CD8-positive, alpha-beta memory T cell (primary cell): ENCODE data around the gene SUPT6H. TPM values are rescaled to one million over a fixed set of nuclear protein-coding genes. Genes with fewer than 3 reads are reported as not detected.
A peak's percentile ranks its signal among the peaks of the same experiment; 100 is the strongest.
"Not testable (repeated sequence)": the region's sequence is repeated elsewhere in the genome, so short reads cannot be mapped to it uniquely, and the experiment has no call there.

Experiments
- CTCF ChIA-PET: fragments of 350-600 bp; sonication (Branson Sonifier 250); formaldehyde crosslinking; loops from one replicate; lab custom pipeline; 2021; ENCODE audit warnings: antibody characterized with exemption; lab: Charles Lee
- POLR2A ChIA-PET: fragments of 350-600 bp; sonication (Branson Sonifier 250); formaldehyde crosslinking; loops from one replicate; lab custom pipeline; 2021; ENCODE audit warnings: antibody characterized with exemption; lab: Charles Lee
- DNase-seq, 5 donors: peaks; one replicate each; pipeline versions ENCODE4 v3.0.0 to v3.0.0-alpha.2; 2020 to 2022; ENCODE audit warnings: mixed read lengths in 1 of 5
- H3K27ac ChIP-seq: one replicate; pipeline ENCODE4 v1.7.0; 2013; ENCODE audit warnings: low read depth, mild to moderate bottlenecking, low read length, moderate library complexity
- H3K27me3 ChIP-seq: 2 replicates; pipeline ENCODE4 v1.7.0; 2013; ENCODE audit warnings: low read length, mild to moderate bottlenecking; ENCODE audit not compliant: insufficient read depth, poor library complexity, severe bottlenecking
- H3K36me3 ChIP-seq: 2 replicates; pipeline ENCODE4 v1.7.0; 2013; ENCODE audit warnings: mild to moderate bottlenecking, low read length, moderate library complexity; ENCODE audit not compliant: insufficient read depth
- H3K4me1 ChIP-seq: 2 replicates; pipeline ENCODE4 v1.7.0; 2013; ENCODE audit warnings: mild to moderate bottlenecking, low read length, moderate library complexity; ENCODE audit not compliant: insufficient read depth
- H3K4me3 ChIP-seq: 2 replicates; pipeline ENCODE4 v1.7.0; 2013; ENCODE audit warnings: mild to moderate bottlenecking, low read length
- H3K9me3 ChIP-seq: 2 replicates; pipeline ENCODE4 v1.7.0; 2013; ENCODE audit warnings: mild to moderate bottlenecking, low read length
- H3K27ac Mint-ChIP-seq, 8 donors: one replicate each; pipeline ENCODE4 v1.8.0; 2020 to 2021; ENCODE audit warnings: mixed read lengths in 8 of 8, mild to moderate bottlenecking in 6 of 8, inconsistent platforms in 3 of 8, moderate library complexity in 3 of 8
- H3K27me3 Mint-ChIP-seq, 2 donors: one replicate each; pipeline ENCODE4 v1.8.0; 2020 to 2021; ENCODE audit warnings: mixed read lengths in 2 of 2, mild to moderate bottlenecking in 1 of 2, moderate library complexity in 1 of 2
- H3K36me3 Mint-ChIP-seq, 3 donors: one replicate each; pipeline ENCODE4 v1.8.0; 2020 to 2021; ENCODE audit warnings: mixed read lengths in 3 of 3, inconsistent platforms in 1 of 3, mild to moderate bottlenecking in 1 of 3
- H3K4me1 Mint-ChIP-seq, 3 donors: one replicate each; pipeline ENCODE4 v1.8.0; 2020 to 2021; ENCODE audit warnings: mixed read lengths in 3 of 3, inconsistent platforms in 1 of 3, mild to moderate bottlenecking in 1 of 3
- H3K4me3 Mint-ChIP-seq, 7 donors: one replicate each; pipeline ENCODE4 v1.8.0; 2020 to 2021; ENCODE audit warnings: mixed read lengths in 7 of 7, mild to moderate bottlenecking in 6 of 7, moderate library complexity in 4 of 7, inconsistent platforms in 2 of 7
- H3K9me3 Mint-ChIP-seq, 5 donors: one replicate each; pipeline ENCODE4 v1.8.0; 2020 to 2022; ENCODE audit warnings: mixed read lengths in 5 of 5, mild to moderate bottlenecking in 3 of 5, moderate library complexity in 2 of 5, inconsistent platforms in 1 of 5
- polyA plus RNA-seq: library from polyadenylated mRNA; unstranded; fragments of 300-500 nt; fragmentation: Illumina TruSeq; gene quantifications from one replicate; pipeline ENCODE4 v1.2.3, GENCODE V29; 2021
- total RNA-seq, 2 experiments: library from RNA; stranded (reverse); gene quantifications; one replicate each; pipeline ENCODE4 v1.2.3, GENCODE V29; 2021

The SUPT6H gene
- total and polyA plus RNA-seq, 3 experiments from 2014 or later, result 20.1 to 88.4 (median 80.0) TPM

- H3K27me3 Mint-ChIP-seq, result no peaks in the 10 kb centered on the region
- H3K4me1 Mint-ChIP-seq, result peaks cover 14 to 33% (median 23%) of the 10 kb centered on the region in 3 donors
- Histone ChIP-seq H3K27ac (no peak overlapping the region), H3K4me1 (peaks cover 2% of the 10 kb centered on the region), H3K4me3 (no peak overlapping the region), H3K9me3 (no peaks in the 10 kb centered on the region), H3K36me3 (no peaks in the 10 kb centered on the region), H3K27me3 (no peaks in the 10 kb centered on the region)
- no peak for DNase-seq
- H3K27ac Mint-ChIP-seq, result peak overlapping the region in 6 of 8 donors; percentile 34 to 81 (median 49)
- ChIA-PET POLR2A (interaction anchor here (0.6 kb wide), 1 partner anchor 46 kb away, joined by 8 read pairs; no protein-coding TSS in a partner anchor), CTCF (interaction anchor here (1.5 kb wide), 1 partner anchor 13 kb away, joined by 3 read pairs; no protein-coding TSS in a partner anchor)
- H3K4me3 Mint-ChIP-seq, result peak overlapping the region in 1 of 7 donors; percentile 50
- no peaks in the 10 kb centered on the region for H3K9me3 Mint-ChIP-seq
- peaks cover 0 to 65% (median 6%) of the 10 kb centered on the region in 3 donors for H3K36me3 Mint-ChIP-seq
Measured at GRCh38 chr17:28655160-28655559, 6.8 kb upstream of the SUPT6H start.

- Histone ChIP-seq H3K36me3 (no peaks in the 10 kb centered on the region), H3K4me1 (peaks cover 17% of the 10 kb centered on the region), H3K27ac (no peak overlapping the region), H3K27me3 (no peaks in the 10 kb centered on the region), H3K4me3 (no peak overlapping the region), H3K9me3 (no peaks in the 10 kb centered on the region)
- H3K27me3 Mint-ChIP-seq, result no peaks in the 10 kb centered on the region
- peaks cover 0 to 67% (median 6%) of the 10 kb centered on the region in 3 donors for H3K36me3 Mint-ChIP-seq
- peak overlapping the region in 2 of 8 donors; percentile 3 to 41 for H3K27ac Mint-ChIP-seq
- H3K9me3 Mint-ChIP-seq, result no peaks in the 10 kb centered on the region
- no peak for DNase-seq
- peaks cover 27 to 58% (median 42%) of the 10 kb centered on the region in 3 donors for H3K4me1 Mint-ChIP-seq
- CTCF ChIA-PET, result interaction anchor here (2.5 kb wide), 1 partner anchor 11 kb away, joined by 13 read pairs; no protein-coding TSS in a partner anchor
- POLR2A ChIA-PET, result no interaction called here
- peak overlapping the region in 1 of 7 donors; percentile 40 for H3K4me3 Mint-ChIP-seq
Measured at GRCh38 chr17:28657756-28658155, 4.2 kb upstream of the SUPT6H start.

GRCh38 chr17:28658342-28658741 lies 3.7 kb upstream of the SUPT6H start:
- DNase-seq, H3K36me3 ChIP-seq, H3K4me3 ChIP-seq, POLR2A ChIA-PET, H3K27me3 Mint-ChIP-seq, H3K9me3 Mint-ChIP-seq, H3K9me3 ChIP-seq, H3K4me3 Mint-ChIP-seq, H3K27ac ChIP-seq, H3K27me3 ChIP-seq: not testable (repeated sequence)
- CTCF ChIA-PET, result interaction anchor here (2.5 kb wide), 1 partner anchor 11 kb away, joined by 13 read pairs; no protein-coding TSS in a partner anchor
- peaks cover 23% of the 10 kb centered on the region for H3K4me1 ChIP-seq
- peaks cover 31 to 59% (median 42%) of the 10 kb centered on the region in 3 donors for H3K4me1 Mint-ChIP-seq
- H3K27ac Mint-ChIP-seq, result peak overlapping the region in 1 of 8 donors; percentile 41
- peaks cover 0 to 67% (median 3%) of the 10 kb centered on the region in 3 donors for H3K36me3 Mint-ChIP-seq

GRCh38 chr17:28658766-28659496 lies 3.1 kb upstream of the SUPT6H start:
- Mint-ChIP-seq H3K4me1 (peaks cover 35 to 62% (median 48%) of the 10 kb centered on the region in 3 donors), H3K4me3 (peak overlapping the region in 1 of 7 donors; percentile 51), H3K27ac (peak overlapping the region in 1 of 8 donors; percentile 39), H3K36me3 (peaks cover 0 to 64% (median 4%) of the 10 kb centered on the region in 3 donors)
- H3K36me3 ChIP-seq, H3K27me3 ChIP-seq, H3K4me3 ChIP-seq, CTCF ChIA-PET, H3K9me3 Mint-ChIP-seq, DNase-seq, H3K27me3 Mint-ChIP-seq, H3K27ac ChIP-seq, H3K9me3 ChIP-seq, POLR2A ChIA-PET: not testable (repeated sequence)
- H3K4me1 ChIP-seq, result peaks cover 29% of the 10 kb centered on the region

- Mint-ChIP-seq H3K27ac (peak overlapping the region in 2 of 8 donors; percentile 17 to 58), H3K4me1 (peaks cover 40 to 64% (median 53%) of the 10 kb centered on the region in 3 donors), H3K36me3 (peaks cover 0 to 62% (median 7%) of the 10 kb centered on the region in 3 donors), H3K4me3 (peak overlapping the region in 5 of 7 donors; percentile 32 to 100 (median 100))
- H3K27ac ChIP-seq, H3K27me3 ChIP-seq, H3K4me3 ChIP-seq, H3K9me3 Mint-ChIP-seq, H3K9me3 ChIP-seq, CTCF ChIA-PET, DNase-seq, H3K36me3 ChIP-seq, H3K27me3 Mint-ChIP-seq, POLR2A ChIA-PET: not testable (repeated sequence)
- H3K4me1 ChIP-seq, result peaks cover 34% of the 10 kb centered on the region
Measured at GRCh38 chr17:28659497-28659881, 2.5 kb upstream of the SUPT6H start.

- DNase-seq, result no peak
- H3K27ac ChIP-seq, result peak overlapping the region; percentile 98
- CTCF ChIA-PET, result interaction anchor here (0.9 to 4.8 kb wide), 3 partner anchors 17 to 57 kb away, joined by 3 to 38 read pairs (median 7); partner anchors contain the start of genes BLTP2 and RPL23A
- peaks cover 50% of the 10 kb centered on the region for H3K4me1 ChIP-seq
- POLR2A ChIA-PET, result interaction anchor here (0.5 to 3.1 kb wide), 7 partner anchors 16 to 230 kb away, joined by 3 to 27 read pairs (median 6); partner anchors contain the start of genes BLTP2, PROCA1 and RPL23A
- Mint-ChIP-seq H3K27me3 (no peaks in the 10 kb centered on the region), H3K4me3 (peak overlapping the region; percentile 99 to 100 (median 100)), H3K27ac (peak overlapping the region; percentile 99 to 100 (median 100)), H3K4me1 (peaks cover 51 to 72% (median 63%) of the 10 kb centered on the region in 3 donors), H3K36me3 (peaks cover 0 to 64% (median 13%) of the 10 kb centered on the region in 3 donors), H3K9me3 (no peaks in the 10 kb centered on the region)
- no peaks in the 10 kb centered on the region for H3K9me3 ChIP-seq
- peak overlapping the region; percentile 97 for H3K4me3 ChIP-seq
- H3K36me3 ChIP-seq, result peaks cover 5% of the 10 kb centered on the region
- H3K27me3 ChIP-seq, result no peaks in the 10 kb centered on the region
Measured at GRCh38 chr17:28662527-28662829, 473 bp downstream of the SUPT6H start.

- Histone ChIP-seq H3K27me3 (no peaks in the 10 kb centered on the region), H3K9me3 (no peaks in the 10 kb centered on the region), H3K27ac (no peak overlapping the region), H3K4me1 (peaks cover 60% of the 10 kb centered on the region), H3K36me3 (peaks cover 14% of the 10 kb centered on the region), H3K4me3 (no peak overlapping the region)
- H3K36me3 Mint-ChIP-seq, result peaks cover 0 to 65% (median 15%) of the 10 kb centered on the region in 3 donors
- no peak for DNase-seq
- peaks cover 61 to 79% (median 76%) of the 10 kb centered on the region in 3 donors for H3K4me1 Mint-ChIP-seq
- POLR2A ChIA-PET, result interaction anchor here (3.1 kb wide), 1 partner anchor 19 kb away, joined by 27 read pairs; the partner anchor contains the start of gene BLTP2
- no peaks in the 10 kb centered on the region for H3K27me3 Mint-ChIP-seq
- no peaks in the 10 kb centered on the region for H3K9me3 Mint-ChIP-seq
- CTCF ChIA-PET, result interaction anchor here (4.8 kb wide), 1 partner anchor 18 kb away, joined by 38 read pairs; the partner anchor contains the start of gene BLTP2
- H3K27ac Mint-ChIP-seq, result peak overlapping the region in 7 of 8 donors; percentile 99 to 100 (median 100)
- H3K4me3 Mint-ChIP-seq, result peak overlapping the region; percentile 77 to 100 (median 100)
Measured at GRCh38 chr17:28663723-28664122, 1.7 kb downstream of the SUPT6H start.

GRCh38 chr17:28665994-28666393 lies 4.0 kb downstream of the SUPT6H start:
- Histone ChIP-seq H3K4me1 (peaks cover 50% of the 10 kb centered on the region), H3K27me3 (no peaks in the 10 kb centered on the region), H3K27ac (no peak overlapping the region), H3K4me3 (no peak overlapping the region), H3K36me3 (peaks cover 23% of the 10 kb centered on the region), H3K9me3 (no peaks in the 10 kb centered on the region)
- Mint-ChIP-seq H3K4me1 (peaks cover 50 to 73% (median 63%) of the 10 kb centered on the region in 3 donors), H3K4me3 (peak overlapping the region in 1 of 7 donors; percentile 76), H3K27me3 (no peaks in the 10 kb centered on the region), H3K27ac (peak overlapping the region in 6 of 8 donors; percentile 36 to 99 (median 66)), H3K9me3 (no peaks in the 10 kb centered on the region), H3K36me3 (peaks cover 0 to 65% (median 17%) of the 10 kb centered on the region in 3 donors)
- CTCF ChIA-PET, result no interaction called here
- POLR2A ChIA-PET, result no interaction called here
- no peak for DNase-seq
